Stimulated activated CD8-positive, alpha-beta memory T cell treated with anti-CD3 and anti-CD28 coated beads, Interleukin-7, amount 100 ng/mL, for 1 hour (primary cell): ENCODE data around the gene CRAMP1.

Experiments
- DNase-seq, 2 donors: peaks; one replicate each; pipeline ENCODE4 v3.0.0-alpha.2; 2020; ENCODE audit warnings: low read depth in 2 of 2

CRAMP1 gene

DNA sequence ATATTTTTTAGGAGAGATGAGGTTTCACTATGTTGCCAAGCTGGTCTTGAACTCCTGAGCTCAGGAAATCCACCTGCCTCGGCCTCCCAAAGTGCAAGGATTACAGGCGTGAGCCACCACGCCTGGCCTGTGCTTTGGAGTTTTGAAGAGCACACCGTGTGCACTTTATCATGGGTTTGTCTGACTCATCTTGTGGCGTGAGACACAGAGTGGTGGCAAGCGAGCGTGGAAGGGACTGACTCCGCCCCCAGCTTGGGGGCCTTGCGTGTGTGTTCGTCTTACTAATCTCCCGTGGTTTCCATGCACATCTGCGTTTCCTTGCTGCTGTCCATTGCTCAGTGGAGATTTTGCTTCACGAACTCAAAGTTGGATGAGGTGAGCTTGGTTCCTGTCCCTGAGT lies 22.9 kb downstream of the CRAMP1 start:
- DNase-seq, result no peak

DNA sequence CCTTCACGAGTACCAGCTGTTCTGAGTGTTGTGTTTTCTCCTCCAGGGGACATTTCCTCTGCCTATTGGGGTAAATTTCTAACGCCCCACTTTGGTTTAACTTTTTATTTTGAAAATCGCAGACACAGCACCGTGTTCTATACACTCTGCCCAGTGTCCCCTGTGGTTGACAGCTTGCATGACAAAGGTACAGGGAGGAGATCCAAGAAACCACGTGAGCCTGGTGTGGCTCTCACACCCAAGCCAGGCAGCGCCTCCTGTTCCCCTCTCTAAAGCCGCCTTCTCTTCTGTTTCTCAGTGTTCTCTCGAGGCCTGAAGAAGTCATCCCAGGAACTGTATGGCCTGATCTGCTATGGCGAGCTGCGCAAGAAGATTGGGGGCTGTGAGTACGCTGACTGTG lies 25.4 kb downstream of the CRAMP1 start:
- no peak for DNase-seq

DNA sequence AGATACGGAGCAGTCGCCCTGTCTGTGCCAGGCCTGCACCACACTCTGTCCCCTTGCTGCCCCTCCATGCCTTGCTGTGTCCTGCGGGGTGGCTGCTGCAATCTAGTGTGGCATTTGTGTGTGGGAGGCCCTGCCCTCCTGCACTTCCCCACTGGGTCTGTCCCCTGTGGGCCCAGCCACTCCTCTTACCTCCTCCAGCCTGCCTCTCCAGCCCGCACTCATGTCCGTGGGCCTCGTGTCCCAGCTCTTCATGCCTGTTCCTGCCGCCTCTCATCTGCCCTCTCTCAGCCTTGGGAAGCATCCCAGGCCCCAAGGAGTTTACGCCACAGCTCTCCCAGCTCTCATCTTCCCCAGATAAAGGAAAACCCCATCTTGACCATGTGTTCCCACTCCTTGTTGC lies 26.6 kb downstream of the CRAMP1 start:
- DNase-seq, result no peak

DNA sequence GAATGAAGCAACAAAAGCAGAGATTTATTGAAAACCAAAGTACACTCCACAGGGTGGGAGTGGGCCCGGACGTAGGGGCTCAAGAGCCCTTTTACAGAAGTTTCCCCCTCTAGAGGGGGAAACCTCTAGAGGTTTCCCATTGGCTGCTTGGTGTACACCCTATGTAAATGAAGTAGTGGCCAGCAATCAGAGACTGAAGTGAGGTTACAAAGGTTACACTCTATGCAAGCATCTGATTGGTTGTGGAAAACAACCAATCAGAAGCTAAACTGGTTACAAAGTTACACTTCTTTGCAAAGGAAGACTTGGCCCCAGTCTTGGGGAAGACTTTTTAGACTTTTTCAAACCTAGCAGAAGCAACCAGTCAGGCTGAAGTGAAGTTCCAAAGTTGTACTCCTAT lies 27.1 kb downstream of the CRAMP1 start:
- DNase-seq, result no peak

DNA sequence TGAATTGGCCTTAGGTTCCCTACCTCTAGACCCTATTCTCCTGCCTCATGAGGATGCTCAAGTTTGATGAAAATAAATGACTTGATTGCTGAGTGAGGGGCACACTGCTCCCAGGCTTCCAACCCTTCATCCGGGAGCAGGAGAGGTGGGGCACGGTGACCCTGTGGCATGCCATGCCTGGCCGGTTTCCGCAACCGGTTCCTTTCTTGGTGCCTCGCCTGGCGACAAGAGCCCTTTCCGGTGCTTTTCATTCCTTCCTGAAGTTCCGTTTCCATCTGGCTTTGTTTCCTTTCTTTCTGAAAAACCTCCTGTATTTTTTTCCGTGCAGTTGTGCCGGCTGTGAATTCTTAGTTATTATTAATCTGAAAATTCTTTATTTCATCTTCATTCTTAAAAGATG lies 27.7 kb downstream of the CRAMP1 start:
- DNase-seq, result no peak

DNA sequence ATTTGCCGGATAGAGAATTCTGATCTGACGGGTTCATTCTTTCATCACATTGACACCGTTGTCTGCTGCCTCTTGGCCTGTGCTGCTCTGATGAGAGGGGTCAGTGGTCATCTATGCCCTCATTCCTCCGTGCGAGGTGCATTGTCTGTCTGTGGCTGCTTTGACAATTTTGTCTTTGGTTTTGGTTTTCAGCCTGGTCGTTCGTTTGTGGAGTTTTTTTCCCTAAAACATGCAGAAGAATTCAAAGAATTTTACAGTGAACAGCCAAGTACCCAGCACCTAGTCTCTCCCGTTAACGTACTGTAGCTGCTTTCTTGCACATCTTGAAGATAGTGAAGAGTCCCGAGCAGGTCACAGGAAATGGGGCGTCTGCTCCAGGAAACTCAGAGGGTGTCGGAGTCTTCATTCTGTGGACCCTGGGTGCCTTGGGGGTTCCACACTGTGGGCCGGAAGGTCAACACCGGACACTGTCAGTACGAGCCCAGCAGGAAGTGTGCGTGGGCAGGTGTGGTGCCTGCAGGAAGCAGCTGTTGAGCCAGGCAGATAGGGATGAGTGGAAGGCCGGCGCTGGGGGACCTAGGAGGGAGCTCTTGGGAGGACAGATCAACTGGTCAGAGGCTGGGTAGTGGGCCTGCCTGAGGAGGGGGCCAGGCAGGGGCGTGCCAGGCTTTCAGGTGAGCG lies 28.2 kb downstream of the CRAMP1 start:
- no peak for DNase-seq

DNA sequence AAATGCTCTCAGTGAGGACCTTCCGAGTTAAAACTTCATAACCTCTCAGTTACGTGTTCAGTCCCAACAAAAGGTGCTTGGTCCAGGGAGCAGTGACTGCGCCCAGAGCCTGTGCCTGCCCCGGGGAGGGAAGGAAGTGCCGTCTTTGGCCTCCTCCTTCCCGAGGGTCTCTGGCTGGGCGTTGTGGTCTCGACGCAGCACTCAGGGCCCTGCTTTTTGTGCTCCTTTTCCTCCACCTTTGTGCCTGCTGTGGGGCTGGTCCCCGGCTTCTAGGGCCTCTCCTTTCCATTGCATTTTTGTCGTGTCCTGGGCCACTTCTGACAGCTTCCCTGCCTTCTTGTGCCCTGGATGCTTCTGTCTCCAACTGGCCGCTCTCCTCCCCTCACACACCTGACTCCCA lies 29.1 kb downstream of the CRAMP1 start:
- no peak for DNase-seq

DNA sequence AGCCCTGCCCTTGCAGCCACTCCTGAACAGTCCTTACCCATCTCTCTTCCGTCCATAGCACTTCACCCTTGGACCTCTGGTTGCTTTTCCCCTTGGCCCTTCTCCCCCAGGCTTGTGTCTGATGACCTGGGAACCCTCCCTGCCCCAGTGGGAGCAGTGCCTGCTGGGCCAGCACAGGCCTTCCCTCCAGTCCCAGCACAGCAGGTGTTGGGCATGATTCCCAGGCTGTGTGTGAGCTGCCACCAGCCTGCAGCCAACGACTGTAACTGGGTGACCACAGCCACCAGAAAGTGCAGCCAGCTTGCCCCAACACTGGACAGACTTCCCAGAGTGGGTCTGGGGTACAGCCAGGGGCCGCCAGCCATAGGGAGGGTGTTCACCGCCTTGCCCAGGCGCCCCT lies 30.0 kb downstream of the CRAMP1 start:
- DNase-seq, result no peak

DNA sequence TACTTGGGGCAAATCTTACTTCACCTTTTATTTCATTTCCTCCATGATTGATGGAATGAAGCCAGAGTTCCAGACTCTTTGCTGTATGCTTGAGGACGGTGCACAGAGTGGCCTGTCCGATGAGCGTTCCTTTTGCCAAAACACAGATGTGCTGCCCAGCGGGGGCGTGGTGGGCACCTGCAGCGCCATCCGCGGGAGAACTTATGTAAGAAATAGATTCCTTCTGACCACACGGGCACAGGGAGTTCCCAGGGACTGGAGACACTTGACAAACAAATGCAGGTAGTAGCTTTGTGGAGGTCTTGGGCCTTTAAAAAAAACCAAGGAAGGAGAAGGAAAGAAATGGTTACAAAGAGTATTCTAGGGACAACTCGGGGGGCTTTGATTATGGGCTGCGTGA lies 30.6 kb downstream of the CRAMP1 start:
- DNase-seq, result no peak

DNA sequence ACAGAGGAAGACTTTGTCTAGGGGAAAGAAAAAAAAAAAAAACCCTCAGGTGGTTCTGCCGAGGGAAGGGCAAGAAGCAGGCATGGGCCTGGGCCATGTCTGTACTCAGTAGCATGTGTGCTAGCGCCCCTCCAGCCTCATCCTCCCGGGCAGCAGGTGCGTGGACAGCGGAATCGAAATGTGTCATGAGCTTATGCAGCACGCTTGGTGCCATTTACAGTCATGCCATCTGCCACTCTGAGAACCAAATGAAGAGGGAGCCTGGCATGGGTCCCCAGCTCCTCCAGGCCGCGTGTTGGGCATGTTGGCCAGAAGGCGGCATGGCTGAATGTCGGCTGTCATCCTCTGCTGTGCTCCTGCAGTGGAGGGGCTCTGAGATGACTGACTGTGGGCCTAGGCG lies 31.4 kb downstream of the CRAMP1 start:
- no peak for DNase-seq

DNA sequence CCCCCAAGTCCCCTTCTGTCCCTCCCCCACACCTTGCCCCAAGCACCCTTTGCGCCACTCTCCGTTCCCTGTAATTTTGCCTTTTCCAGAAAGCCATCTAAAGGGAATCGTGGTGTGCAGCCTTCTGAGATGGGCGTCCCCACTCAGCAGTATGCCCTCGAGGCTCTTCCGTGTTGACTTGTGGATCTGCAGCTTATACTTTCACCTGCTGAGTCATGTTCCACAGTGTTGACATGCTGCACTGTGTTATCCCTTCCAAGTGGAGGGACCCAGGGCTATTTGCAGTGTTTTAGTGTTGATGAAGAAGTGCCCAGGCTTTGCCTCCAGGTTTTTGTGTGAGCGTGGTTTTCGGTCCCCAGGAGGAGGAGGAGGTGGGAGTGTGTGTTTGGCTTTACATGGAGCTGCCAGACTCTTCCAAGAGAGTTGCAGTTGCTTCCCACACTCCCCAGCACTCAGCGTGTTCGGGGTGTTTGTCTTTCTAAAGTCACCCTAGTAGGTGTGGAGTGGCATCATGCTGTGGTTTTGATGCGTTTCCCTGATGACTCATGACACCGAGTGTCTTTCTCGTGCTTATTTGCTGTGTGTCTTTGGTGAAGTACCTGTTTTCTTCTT lies 33.9 kb downstream of the CRAMP1 start:
- DNase-seq, result peak; percentile 2 to 18

DNA sequence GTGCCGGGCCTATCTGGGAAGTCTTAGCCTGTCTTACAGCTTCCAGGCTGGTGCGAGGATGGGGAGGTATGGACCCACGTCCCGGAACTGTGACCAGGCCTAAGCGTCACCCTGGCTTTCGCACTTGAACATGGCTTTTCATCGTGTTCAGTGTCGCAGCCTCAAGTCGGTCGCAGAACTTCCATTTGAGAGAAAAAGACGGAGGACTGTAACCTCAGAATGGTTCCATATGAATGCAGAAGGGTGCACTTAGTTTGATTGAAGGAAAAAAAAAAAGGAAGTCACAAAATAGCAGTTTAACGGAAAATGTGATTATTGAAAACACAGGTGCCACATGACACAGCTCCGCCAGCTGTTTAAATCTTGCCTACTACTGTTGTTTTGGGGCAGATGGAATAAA lies 35.7 kb downstream of the CRAMP1 start:
- DNase-seq, result no peak

DNA sequence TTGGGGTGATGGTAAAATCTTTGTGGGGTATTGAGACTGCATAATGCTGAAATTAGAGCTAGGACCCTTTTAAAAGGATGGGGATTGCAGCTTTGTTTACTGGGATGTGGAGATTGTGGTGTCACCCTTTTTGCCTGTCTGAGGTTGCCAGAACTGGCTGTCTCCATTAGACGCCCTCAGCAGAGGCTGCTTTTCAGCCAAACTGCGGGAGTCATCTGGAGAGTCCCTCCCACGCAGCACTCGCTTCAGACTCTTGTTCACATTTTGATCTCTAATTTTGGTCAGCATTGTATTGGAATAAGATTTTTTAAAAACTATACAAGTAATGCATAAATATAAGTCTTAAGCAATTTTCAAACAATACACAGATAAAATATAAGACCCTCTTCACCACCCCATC lies 38.0 kb downstream of the CRAMP1 start:
- no peak for DNase-seq

DNA sequence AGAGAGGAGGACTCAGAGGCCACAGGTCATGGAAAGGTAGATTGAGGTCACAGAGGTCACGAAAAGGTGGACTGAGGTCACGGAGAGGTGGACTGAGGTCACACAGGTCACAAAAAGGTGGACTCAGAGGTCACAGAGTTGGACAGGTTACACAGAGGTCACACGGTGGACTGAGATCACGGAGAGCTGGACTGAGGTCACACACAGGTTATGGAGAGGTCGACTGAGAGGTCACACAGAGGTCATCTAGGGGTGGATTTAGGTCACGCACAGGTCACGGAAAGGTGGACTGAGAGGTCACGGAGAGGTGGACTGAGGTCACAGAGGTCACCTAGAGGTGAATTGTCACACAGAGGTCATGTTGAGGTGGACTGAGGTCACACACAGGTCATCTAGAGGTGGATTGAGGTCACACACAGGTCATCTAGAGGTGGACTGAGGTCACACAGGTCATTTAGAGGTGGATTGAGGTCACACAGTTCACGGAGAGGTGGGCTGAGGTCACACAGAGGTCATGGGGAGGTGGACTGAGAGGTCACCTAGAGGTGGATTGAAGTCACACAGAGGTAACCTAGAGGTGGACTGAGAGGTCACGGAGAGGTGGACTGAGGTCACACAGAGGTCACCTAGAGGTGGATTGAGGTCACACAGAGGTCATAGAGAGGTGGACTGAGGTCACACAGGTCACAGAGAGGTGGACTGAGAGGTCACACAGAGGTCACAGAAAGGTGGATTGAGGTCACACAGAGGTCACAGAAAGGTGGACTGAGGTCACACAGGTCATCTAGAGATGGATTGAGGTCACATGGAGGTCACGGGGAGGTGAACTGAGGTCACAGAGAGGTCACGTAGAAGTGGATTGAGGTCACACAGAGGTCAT lies 39.2 kb downstream of the CRAMP1 start:
- no peak for DNase-seq

DNA sequence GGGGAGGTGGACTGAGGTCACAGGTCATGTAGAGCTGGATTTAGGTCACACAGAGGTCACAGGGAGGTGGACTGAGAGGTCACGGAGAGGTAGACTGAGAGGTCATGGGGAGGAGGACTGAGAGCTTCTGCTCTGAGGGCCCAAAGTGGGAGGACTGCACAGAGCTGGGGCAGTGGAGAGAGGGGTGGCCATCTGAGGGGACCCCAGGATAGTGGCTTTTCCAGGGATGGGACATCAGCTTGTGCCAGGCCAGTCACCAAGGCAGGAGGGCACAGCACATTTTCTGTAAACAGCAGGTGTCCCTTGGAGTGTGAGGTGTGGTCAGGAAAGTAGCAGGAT lies 39.8 kb downstream of the CRAMP1 start:
- no peak for DNase-seq

DNA sequence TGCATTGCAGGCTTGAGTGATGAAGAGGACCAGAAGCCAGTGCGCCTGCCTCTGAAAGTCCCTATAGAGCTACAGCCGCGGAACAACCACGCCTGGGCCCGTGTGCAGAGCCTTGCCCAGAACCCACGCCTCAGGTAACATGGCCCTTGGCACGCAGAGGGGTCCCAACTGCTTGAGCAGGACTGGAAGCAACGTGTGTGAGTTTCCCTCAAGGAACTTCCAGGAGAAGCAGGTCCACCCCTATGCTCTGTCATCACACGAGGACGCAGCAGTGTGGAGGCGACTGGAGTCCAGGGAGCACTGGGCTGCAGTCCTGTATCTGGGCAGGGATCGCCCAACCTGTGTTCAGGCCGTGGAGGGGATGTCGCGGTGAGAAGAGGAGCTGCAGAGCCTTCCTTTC lies 40.9 kb downstream of the CRAMP1 start:
- no peak for DNase-seq

DNA sequence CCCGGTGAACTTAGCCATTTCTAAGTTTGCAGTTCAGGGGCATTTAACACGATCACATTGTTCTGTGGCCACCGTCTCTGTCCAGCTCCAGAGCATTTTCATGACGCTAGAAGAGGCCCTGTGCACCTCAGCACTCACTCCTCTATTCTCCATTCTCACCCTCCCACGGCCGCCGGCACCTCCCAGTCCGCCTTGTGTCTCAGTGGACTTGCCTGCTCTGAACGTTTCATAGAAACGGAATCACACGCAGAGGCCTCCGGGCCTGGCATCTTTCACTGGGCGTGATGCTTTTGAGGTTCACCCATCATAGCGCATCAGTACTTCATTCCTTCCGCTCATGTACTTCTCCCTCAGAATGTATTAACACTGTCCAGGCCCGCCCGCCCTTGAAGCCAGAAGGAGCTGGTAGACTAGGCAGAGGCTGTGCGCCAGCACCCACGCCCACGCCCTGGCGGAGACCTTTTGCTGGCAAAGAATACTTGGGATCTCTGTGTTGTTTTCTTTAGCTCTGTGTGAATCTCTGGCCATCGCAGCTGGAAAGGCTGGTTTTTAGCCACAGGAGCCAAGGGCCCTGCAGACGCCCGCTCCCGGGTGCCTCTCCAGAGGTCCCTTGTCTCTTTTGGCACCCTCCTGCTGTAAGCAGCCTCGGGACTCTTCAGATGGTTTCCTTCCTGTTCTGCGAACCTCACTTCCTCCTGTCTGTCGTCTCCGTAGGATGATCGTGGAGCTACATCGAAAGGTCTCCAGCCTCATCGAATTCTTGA lies 42.5 kb downstream of the CRAMP1 start:
- DNase-seq, result no peak

DNA sequence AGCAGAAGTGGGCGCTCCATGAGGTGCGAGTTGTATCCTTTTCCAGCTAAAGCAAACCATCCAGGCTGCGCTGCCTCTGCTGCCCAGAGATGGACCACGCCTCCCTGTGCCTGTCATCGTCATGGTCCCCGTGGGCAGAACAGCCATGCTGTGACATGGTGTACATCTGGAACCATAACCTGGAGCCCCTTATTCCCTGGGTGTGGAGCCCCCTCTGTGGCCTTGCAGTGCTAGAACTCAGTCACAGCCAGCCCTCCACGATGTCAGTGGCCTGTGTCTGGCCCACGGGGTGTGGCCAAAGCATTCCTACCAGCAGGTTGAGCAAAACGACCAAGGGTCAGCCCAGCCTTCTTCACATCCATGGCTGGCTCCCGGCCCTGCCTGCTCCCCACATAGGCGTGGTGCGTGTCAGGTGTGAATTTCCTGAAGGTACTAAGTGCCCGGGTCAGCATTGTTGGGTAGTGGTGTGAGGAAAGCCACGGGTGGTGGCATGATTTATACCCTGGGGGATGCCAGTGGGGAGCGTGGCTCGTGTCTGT lies 43.2 kb downstream of the CRAMP1 start:
- no peak for DNase-seq

DNA sequence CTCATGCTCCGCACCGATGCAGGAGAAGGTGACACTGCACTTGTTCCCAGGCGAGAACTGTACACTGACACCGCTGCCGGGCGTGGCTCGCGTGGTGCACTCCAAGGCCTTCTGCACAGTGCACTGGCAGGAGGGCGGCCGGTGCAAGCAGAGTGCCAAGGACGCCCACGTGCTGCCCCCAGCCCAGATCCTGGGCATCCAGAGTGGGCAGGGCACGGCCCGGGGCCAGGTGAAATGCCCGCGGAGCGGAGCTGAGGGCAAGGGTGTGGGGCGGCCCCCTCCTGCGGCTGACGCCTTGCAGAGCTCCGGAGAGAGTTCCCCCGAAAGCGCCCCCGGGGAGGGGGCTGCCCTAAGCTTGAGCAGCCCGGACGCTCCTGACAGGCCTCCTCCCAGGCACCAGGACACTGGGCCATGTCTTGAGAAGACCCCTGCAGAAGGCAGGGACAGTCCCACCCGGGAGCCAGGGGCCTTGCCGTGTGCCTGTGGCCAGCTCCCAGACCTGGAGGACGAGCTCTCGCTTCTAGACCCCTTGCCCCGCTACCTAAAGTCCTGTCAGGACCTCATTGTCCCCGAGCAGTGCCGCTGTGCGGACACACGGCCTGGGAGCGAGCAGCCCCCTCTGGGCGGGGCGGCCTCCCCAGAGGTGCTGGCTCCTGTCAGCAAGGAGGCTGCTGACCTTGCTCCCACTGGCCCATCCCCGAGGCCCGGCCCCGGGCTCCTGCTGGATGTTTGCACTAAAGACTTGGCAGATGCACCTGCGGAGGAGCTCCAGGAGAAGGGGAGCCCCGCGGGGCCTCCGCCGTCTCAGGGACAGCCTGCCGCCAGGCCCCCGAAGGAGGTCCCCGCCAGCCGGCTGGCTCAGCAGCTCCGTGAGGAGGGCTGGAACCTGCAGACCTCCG lies 44.0 kb downstream of the CRAMP1 start:
- DNase-seq, result no peak

DNA sequence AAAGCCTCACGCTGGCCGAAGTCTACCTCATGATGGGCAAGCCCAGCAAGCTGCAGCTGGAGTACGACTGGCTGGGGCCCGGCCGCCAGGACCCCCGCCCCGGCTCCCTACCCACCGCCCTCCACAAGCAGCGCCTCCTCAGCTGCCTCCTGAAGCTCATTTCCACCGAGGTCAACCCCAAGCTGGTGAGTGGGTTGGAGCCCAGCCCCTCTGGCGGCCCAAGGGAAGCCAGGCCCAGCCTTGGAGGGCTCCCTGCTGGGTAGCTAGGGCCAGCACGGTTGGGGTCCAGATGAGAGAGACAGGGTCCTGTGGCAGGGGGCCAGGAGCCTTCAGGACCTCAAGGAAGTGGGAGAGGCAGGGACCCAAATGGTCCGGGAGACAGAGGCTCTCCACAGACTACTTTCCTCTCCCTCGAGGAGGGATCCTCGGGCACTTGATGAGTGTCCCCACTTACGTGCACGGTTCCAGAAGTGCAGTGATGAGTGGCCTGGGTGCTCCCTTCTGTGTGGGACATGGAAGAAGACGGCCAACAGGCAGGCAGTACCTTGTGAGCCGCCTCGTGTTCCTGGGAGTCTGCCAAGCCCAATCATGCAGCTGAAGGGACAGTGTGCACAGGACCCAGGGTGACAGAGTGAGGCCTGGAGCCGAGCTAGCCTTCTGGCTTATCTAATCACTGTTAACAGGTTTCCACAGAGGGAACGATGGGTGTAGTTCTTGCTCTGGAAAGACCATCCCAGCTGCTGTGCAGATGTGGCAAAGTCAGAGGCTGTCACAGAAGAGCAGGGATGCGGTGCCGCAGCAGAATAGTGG lies 44.9 kb downstream of the CRAMP1 start:
- no peak for DNase-seq
